ENCODE results near the gene GABBR2. TPM values are rescaled to one million over a fixed set of nuclear protein-coding genes. Genes with fewer than 3 reads are reported as not detected.

The GABBR2 gene
- polyA plus RNA-seq, 1 donor (not counting 4 experiments of a cell fraction or from before 2014, with no cell fraction given), result 0.01 TPM

- Histone ChIP-seq H3K27ac (ENCODE audit: control insufficient read depth, insufficient read depth, low read length) (no peak overlapping the region), H3K4me1 (ENCODE audit: control insufficient read depth, extremely low read depth, insufficient read depth, low read length) (no peaks in the 10 kb centered on the region), H4K20me1 (ENCODE audit: control insufficient read depth, extremely low read depth, insufficient read depth, low read length) (no peaks in the 10 kb centered on the region), H3K36me3 (ENCODE audit: control insufficient read depth in 2 of 2, extremely low read depth in 1 of 2, insufficient read depth in 2 of 2, low read length in 2 of 2) (no peaks in the 10 kb centered on the region), H2AFZ (ENCODE audit: control insufficient read depth, low read length) (no peak overlapping the region), H3K4me3 (ENCODE audit: control insufficient read depth in 2 of 3, extremely low read depth in 1 of 3, insufficient read depth in 2 of 3, low read depth in 1 of 3, low read length in 3 of 3) (no peak overlapping the region), H3K27me3 (ENCODE audit: control insufficient read depth, extremely low read depth, insufficient read depth, low read length) (peaks cover 8% of the 10 kb centered on the region), H3K4me2 (ENCODE audit: control insufficient read depth, extremely low read depth, insufficient read depth, low read depth, low read length) (no peak overlapping the region), H3K9ac (ENCODE audit: control insufficient read depth, extremely low read depth, insufficient read depth, low read length) (no peak overlapping the region), H3K9me3 (ENCODE audit: control insufficient read depth, low read depth, low read length) (peaks cover under 1% of the 10 kb centered on the region), H3K9me1 (ENCODE audit: control insufficient read depth, extremely low read depth, insufficient read depth, low read length) (no peaks in the 10 kb centered on the region), H3K79me2 (ENCODE audit: control insufficient read depth, insufficient read depth, low read length) (no peaks in the 10 kb centered on the region)
- dilution Hi-C loops (cut with MboI; ENCODE audit: extremely low pct_ligation_motif_present, low sequenced_read_pairs), result no loop called here
- no peak for FAIRE-seq
- no peak for TF ChIP-seq EZH2 (IDR thresholded peaks at IDR 0.05; ENCODE audit: low read length)
- TF ChIP-seq, protein P1, sequence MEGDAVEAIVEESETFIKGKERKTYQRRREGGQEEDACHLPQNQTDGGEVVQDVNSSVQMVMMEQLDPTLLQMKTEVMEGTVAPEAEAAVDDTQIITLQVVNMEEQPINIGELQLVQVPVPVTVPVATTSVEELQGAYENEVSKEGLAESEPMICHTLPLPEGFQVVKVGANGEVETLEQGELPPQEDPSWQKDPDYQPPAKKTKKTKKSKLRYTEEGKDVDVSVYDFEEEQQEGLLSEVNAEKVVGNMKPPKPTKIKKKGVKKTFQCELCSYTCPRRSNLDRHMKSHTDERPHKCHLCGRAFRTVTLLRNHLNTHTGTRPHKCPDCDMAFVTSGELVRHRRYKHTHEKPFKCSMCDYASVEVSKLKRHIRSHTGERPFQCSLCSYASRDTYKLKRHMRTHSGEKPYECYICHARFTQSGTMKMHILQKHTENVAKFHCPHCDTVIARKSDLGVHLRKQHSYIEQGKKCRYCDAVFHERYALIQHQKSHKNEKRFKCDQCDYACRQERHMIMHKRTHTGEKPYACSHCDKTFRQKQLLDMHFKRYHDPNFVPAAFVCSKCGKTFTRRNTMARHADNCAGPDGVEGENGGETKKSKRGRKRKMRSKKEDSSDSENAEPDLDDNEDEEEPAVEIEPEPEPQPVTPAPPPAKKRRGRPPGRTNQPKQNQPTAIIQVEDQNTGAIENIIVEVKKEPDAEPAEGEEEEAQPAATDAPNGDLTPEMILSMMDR (optimal IDR thresholded peaks at IDR 0.05 in 1 of 3, IDR thresholded peaks at IDR 0.05 in 1 of 3, conservative IDR thresholded peaks at IDR 0.05 in 1 of 3; ENCODE audit: extremely low read depth in 1 of 3, insufficient read depth in 2 of 3, low read length in 3 of 3), result no peak
- no peak for DNase-seq (ENCODE audit: low read depth, low spot score)
Measured at GRCh38 chr9:98360176-98360708, 348.5 kb downstream of the GABBR2 start.

- no peak for DNase-seq (ENCODE audit: low read depth, low spot score)
- Histone ChIP-seq H3K27ac (ENCODE audit: control insufficient read depth, insufficient read depth, low read length) (no peak overlapping the region), H3K9ac (ENCODE audit: control insufficient read depth, extremely low read depth, insufficient read depth, low read length) (no peak overlapping the region), H3K4me3 (ENCODE audit: control insufficient read depth in 2 of 3, extremely low read depth in 1 of 3, insufficient read depth in 2 of 3, low read depth in 1 of 3, low read length in 3 of 3) (no peak overlapping the region), H3K36me3 (ENCODE audit: control insufficient read depth in 2 of 2, extremely low read depth in 1 of 2, insufficient read depth in 2 of 2, low read length in 2 of 2) (no peaks in the 10 kb centered on the region), H3K9me3 (ENCODE audit: control insufficient read depth, low read depth, low read length) (no peaks in the 10 kb centered on the region), H2AFZ (ENCODE audit: control insufficient read depth, low read length) (no peak overlapping the region), H3K9me1 (ENCODE audit: control insufficient read depth, extremely low read depth, insufficient read depth, low read length) (no peaks in the 10 kb centered on the region), H4K20me1 (ENCODE audit: control insufficient read depth, extremely low read depth, insufficient read depth, low read length) (no peaks in the 10 kb centered on the region), H3K4me2 (ENCODE audit: control insufficient read depth, extremely low read depth, insufficient read depth, low read depth, low read length) (no peak overlapping the region), H3K79me2 (ENCODE audit: control insufficient read depth, insufficient read depth, low read length) (no peaks in the 10 kb centered on the region), H3K4me1 (ENCODE audit: control insufficient read depth, extremely low read depth, insufficient read depth, low read length) (no peaks in the 10 kb centered on the region), H3K27me3 (ENCODE audit: control insufficient read depth, extremely low read depth, insufficient read depth, low read length) (peaks cover 8% of the 10 kb centered on the region)
- dilution Hi-C loops (cut with MboI; ENCODE audit: extremely low pct_ligation_motif_present, low sequenced_read_pairs), result no loop called here
- FAIRE-seq, result no peak
- TF ChIP-seq, protein P1 (optimal IDR thresholded peaks at IDR 0.05 in 1 of 3, IDR thresholded peaks at IDR 0.05 in 1 of 3, conservative IDR thresholded peaks at IDR 0.05 in 1 of 3; ENCODE audit: extremely low read depth in 1 of 3, insufficient read depth in 2 of 3, low read length in 3 of 3), result no peak
- TF ChIP-seq EZH2 (IDR thresholded peaks at IDR 0.05; ENCODE audit: low read length), result no peak
Measured at GRCh38 chr9:98359569-98359968, 349.2 kb downstream of the GABBR2 start.
